Measurements from ENCODE around the gene GATAD2B.

GATAD2B gene

DNA sequence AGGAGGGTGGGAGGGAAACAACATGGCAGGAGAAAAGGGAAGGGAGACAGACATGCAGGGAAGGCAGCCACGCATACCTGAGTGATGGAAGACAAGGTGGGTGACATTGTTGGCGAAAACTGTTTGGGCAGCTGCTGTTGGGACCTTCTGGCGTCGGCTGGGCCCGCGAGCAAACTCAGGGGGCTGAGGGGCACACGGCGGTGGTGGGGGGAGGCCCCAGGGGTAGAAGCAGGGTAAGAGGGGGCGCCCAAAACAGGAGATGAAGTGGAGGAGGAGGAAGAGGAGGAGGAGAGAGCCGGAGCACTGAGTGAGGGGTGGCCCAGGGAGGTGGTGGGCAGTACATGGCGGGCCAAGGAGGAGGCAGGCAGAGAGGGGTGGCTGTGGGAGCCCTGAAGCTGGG, 28.4 kb upstream of the GATAD2B start:
- DNase-seq: no peak

GRCh38 chr1:153946622-153947241, 24.0 kb upstream of the GATAD2B start, which contains the start of gene DENND4B:
TSS of gene DENND4B (minus strand) at chr1:153946718. CDS start at chr1:153944374, 2,344 bp downstream.
- peak; percentile 87 for DNase-seq

DNA sequence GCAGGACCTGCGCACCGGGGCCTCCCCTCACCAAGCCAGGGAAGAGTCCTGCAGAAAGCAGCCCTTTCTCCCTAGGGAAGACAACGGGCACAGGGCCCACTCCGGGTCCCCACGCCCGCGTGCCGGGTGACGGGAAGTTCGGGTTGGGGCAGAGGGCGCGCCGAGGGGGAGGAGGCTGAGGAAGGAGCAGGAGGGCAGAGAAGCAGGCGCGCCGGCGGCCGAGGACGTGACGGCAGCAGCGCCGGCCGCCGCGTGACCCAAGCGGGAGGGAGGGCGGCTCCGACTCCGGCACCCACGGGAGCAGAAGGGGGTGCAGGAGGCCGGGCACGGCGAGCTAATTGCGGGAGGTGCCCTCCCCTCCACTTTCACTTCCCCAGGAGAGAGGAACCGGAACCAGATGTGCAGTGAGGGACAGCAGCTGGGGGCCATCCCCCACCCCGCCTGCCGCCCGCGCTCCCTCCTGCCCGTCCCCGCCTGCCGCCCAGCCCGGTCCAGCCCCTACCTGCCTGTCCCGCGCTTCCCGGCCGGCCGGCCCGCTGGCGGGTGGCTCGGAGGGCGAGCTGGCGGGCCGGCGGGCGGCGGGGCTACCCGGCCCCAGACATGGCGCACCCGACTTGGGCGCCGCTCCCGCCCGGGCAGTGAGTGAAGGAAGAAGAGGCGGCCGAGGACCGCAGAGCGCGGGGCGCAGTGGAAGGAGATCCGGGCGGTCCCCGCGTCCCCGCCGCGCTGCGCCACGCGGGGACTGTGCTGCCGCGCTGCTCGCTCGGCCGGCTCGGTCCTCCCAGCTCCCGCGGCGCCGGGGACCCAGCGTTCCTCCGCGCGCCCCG, 23.2 kb upstream of the GATAD2B start:
- peak; percentile 83 for DNase-seq

GRCh38 chr1:153945131-153945794, 22.5 kb upstream of the GATAD2B start:
- DNase-seq: peak; percentile 83

DNA sequence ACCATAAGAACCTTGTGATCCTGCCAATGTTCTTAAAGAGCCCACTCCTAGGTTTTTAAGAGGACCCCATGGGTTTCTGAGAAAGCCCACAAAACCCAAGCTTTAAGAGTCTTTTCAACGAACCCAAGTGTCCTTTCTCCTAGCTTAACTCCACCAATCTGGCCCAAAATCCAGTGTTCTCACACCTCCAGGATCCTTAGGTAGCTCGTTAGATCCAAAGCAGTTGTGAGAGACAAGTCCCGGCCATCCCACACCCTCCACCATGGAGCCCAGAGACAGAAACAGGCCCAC, 22.0 kb upstream of the GATAD2B start:
- no peak for DNase-seq

DNA sequence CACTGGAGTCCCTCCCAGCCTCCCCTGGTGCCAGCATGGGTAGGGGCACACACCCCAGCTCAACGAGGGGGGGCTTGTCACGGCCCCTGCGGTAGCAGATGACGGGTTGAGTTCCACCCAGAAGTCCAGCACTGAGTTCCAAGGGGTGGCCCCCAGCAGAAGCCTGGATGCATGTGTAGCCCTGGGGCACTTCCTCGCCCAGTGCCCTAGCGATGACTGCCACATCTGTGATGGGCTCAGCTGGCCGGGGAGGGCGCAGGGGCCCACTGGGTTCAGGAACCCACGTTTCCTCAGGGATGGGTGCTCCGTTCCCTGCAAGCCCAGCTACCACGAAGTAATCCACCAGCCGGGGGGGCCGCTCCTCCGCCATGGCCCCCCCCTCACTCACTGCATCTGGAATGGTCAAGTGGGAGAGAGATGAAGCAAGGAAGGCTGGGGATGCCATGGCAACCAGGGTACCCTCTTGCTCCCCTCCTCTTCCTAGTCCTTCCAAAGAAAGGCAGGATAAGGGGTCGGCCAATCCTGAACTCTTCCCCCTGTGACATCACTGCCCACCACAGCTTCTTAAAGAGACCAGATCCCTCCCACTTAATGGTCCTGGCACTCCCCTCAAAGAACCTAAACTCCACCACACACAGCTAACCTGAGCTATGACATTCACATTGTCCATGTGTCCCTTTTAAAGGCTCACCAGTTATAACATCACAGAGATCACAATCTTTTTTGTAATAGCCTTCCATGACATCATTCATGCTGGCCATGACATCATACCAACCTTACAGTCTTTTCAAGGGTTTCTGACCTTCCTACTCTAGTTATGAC, 21.4 kb upstream of the GATAD2B start:
- DNase-seq: no peak

DNA sequence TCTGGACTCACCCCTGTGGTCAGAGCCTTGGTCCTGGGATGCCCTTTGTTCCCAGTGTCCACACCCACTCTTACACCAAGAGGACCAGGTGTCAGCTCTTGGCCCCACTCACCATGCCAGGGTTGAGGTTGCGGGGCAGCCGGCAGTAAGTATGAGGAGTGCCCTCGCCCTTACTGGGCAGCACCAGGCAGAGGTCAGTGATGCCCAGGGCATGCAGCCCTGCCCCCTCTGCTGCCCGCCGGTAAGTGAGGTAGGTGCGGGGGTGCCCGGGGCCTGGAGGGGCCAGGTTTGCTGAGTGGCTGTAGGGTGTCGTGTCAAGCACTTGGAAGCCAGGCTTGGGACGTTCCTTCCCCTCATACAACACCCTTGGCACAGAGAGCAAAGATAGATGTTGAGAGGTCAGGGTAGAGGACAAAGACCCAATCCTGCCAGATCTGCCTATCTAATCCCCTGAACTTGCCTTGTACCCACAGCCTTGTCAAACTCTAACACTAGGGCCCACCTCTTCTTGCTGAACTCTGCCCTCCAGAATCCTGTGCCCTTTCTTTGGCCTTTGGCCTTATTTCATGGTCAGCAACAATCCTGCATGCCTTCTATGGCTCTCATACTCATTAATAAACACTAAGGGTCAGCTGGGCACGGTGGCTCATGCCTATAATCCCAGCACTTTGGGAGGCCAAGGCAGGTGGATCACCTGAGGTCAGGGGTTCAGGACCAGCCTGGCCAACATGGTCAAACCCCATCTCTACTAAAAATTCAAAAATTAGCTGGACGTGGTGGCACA, 20.2 kb upstream of the GATAD2B start:
- no peak for DNase-seq

- DNase-seq: no peak
Observed at GRCh38 chr1:153941826-153942725, 19.3 kb upstream of the GATAD2B start.

GRCh38 chr1:153940756-153941155, 18.0 kb upstream of the GATAD2B start:
- DNase-seq: no peak

- DNase-seq: no peak
Observed at GRCh38 chr1:153939476-153939875, 16.7 kb upstream of the GATAD2B start.

GRCh38 chr1:153938996-153939395, 16.2 kb upstream of the GATAD2B start:
- no peak for DNase-seq

DNA sequence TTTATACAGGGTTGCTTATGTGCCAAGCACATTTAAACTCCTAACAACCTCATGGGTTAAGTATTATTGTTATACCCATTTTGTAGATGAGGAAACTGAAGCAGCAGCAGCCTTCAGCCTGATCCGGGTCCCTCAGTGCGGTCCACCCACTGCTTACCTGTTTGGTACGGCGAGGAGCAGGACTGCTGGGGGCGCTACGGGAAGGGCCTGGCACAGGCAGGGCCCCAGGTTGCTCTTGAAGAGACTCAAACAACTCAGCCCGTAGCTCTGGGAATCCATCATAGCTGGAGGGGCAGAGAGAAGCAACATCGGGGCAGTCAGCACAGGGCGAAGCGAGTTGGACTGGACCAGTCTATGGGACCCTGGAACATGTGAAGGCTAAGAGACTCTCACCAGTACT, 14.6 kb upstream of the GATAD2B start:
- no peak for DNase-seq

GRCh38 chr1:153936011-153936802, 13.4 kb upstream of the GATAD2B start:
- DNase-seq: no peak

GRCh38 chr1:153934746-153935145, 12.0 kb upstream of the GATAD2B start:
- DNase-seq: no peak

DNA sequence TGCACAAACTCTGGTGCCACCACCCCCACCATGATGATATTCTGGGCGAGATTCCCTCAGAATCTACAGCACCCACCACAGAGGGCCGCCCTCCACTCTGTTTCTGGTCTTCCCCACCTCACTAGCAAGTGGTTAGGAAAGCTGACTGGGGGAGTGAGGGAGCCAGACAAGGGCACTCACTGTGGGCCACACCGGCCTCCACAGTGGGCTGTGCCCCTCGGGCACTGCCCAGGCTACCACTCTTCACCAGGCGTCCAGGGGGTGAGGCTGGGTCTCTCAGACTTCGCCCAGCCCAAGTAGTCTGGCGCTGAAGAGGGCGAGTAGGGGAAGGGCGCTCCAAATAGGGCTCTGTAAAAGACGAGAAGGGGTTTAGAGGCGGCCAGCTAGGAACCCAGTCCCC, 11.2 kb upstream of the GATAD2B start:
- no peak for DNase-seq

GRCh38 chr1:153933430-153933829, 10.7 kb upstream of the GATAD2B start:
- no peak for DNase-seq

DNA sequence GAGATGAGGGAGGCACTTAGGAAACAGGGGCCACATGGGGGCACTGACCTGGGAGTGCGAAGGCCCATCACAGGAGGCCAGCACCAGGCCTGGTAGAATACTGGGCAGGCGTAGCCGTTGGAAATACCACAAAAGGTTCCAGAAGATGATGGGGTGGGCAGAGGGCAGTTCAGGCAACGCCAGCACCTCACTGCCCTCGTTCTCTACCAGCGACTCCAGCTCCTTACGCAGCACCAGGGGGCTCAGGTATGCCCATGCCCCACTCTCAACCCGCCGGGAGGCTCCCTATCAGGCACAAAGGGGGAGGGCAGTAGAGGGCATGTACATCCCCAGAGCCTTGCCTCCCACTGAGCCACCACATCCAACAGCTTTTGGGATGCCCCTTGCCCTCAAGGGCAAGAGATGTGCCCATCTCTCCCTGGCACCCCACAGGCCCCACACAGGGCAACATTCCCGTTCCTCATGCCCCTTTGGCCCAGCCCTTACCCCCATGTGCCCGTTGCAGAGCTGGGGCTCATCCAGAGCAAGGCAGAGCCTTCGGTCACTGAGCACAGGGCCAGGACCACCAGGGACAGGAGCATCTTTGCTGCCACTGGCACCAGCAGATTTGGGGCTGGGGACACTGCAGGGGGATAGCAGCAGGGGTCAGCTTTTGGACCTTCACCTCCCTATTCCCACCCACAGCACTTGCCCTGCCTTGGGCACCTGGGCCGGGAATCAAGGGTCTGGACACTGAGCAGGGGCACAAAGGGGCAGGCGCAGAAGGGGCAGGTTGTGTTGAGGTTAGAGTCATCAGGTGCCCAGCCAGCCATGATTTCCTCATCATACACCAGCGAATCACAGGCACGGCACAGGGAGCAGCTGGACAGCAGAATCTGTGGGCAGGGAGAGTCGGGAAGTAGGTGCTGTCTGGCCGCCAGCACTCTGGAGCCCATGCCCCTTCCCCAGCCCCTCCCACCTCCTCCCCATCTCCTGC, 9.7 kb upstream of the GATAD2B start:
- DNase-seq: no peak

DNA sequence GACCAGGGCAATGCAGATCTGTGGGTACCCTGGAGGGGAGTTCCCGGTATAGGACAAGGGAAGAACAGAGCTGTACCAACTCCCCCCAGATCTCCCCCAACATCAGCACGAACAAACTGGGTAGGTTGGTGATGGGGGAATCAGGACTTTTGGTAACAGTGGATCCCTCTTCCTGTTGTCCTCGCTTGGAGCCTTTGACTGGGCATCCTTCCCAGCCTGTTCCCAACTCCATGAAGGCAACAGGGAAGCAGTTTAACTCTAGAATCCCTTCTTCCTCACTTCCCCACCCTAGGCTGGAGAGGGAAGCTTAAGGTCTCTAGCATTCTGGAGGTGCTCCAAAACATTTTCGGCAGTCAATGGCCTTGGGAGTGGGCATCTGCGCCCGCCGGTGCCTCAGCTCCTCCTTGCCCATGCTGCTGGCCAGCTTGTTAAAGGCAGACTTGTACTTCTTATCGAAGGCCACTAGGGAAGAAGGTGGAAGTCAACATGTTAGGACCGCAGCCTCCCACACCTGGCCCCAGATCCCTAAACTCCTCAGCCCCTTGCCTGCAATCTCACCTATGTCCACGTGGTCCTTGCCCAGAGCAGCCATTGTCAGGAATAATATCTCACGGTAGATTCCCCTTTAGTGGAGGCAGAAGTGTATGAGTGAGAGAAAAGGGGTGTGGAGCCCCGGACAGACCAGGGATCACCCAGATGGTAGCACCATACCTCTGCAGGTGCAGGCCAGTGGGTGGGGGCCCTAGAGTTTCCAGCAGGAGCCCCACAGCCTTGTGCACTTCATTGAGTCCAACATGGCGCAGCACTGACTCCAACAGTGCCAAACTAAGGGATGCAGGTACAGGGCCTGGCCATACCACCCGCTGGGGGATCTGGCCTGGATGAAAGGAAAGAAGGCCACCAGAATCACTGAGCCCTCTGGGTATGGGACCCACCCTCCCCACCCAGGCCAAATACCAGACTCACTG, 7.5 kb upstream of the GATAD2B start:
- DNase-seq: no peak
